Measurements from ENCODE around the gene ATP9A. TPM values are rescaled to one million over a fixed set of nuclear protein-coding genes. Genes with fewer than 3 reads are reported as not detected.

ATP9A gene
- total RNA-seq, 1 experiment from 2014 or later: 12.1 TPM

DNA sequence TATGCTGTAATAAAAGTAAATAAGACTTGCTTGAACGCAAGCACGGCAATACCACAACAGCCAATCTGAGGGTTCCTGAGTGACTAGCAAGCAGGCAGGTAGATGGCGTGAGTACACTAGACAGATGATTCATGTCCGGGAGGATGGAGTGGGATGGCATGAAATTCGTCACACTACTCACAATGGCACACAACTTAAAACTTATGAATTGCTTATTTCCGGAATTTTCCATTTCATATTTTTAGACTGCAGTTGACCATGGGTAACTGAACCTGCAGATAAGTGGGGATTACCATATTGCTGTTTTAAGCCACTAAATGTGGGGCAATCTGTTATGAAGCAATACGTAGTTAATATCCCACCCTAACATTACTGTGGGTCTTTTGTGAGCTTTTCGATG lies 132.1 kb downstream of the ATP9A start:
- H3K79me2 ChIP-seq (ENCODE audit: insufficient read depth, low read length): no peaks in the 10 kb centered on the region
- Mint-ChIP-seq H3K4me3 (no peak overlapping the region), H3K4me1 (peaks cover 6 to 7% of the 10 kb centered on the region in 2 experiments; a peak in 3 of 4 replicates), H3K27me3 (ENCODE audit: low read depth) (no peaks in the 10 kb centered on the region; the same call in 1 of the 2 replicates), H3K27ac (no peak overlapping the region), H3K9me3 (no peaks in the 10 kb centered on the region), H3K36me3 (ENCODE audit: insufficient read depth in 1 of 3, low read depth in 3 of 3) (no peaks in the 10 kb centered on the region; a peak in 2 of 7 replicates)
- no peak overlapping the region for H2AFZ ChIP-seq (ENCODE audit: low read length)
- no peak overlapping the region for H3K18ac ChIP-seq (ENCODE audit: insufficient read length, low read depth, low read length)
- H3K23me2 ChIP-seq (ENCODE audit: insufficient read length, low read depth, low read length, poor library complexity, severe bottlenecking): no peaks in the 10 kb centered on the region
- no peak overlapping the region for H2AK5ac ChIP-seq (ENCODE audit: insufficient read length, low read length)
- no peaks in the 10 kb centered on the region for H3K9me3 ChIP-seq (ENCODE audit: control insufficient read depth, low read depth, low read length)
- H3T11ph ChIP-seq (ENCODE audit: low read length): no peak overlapping the region
- no peaks in the 10 kb centered on the region for H3K79me1 ChIP-seq (ENCODE audit: insufficient read depth, low read depth, low read length, poor library complexity, severe bottlenecking)
- TF ChIP-seq, protein P1, sequence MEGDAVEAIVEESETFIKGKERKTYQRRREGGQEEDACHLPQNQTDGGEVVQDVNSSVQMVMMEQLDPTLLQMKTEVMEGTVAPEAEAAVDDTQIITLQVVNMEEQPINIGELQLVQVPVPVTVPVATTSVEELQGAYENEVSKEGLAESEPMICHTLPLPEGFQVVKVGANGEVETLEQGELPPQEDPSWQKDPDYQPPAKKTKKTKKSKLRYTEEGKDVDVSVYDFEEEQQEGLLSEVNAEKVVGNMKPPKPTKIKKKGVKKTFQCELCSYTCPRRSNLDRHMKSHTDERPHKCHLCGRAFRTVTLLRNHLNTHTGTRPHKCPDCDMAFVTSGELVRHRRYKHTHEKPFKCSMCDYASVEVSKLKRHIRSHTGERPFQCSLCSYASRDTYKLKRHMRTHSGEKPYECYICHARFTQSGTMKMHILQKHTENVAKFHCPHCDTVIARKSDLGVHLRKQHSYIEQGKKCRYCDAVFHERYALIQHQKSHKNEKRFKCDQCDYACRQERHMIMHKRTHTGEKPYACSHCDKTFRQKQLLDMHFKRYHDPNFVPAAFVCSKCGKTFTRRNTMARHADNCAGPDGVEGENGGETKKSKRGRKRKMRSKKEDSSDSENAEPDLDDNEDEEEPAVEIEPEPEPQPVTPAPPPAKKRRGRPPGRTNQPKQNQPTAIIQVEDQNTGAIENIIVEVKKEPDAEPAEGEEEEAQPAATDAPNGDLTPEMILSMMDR (conservative IDR thresholded peaks at IDR 0.05): no peak
- no peak overlapping the region for H2BK5ac ChIP-seq (ENCODE audit: insufficient read length, low read length)
- H3K27me3 ChIP-seq (ENCODE audit: insufficient read depth, low read length): no peaks in the 10 kb centered on the region
- no peak overlapping the region for H4K5ac ChIP-seq (ENCODE audit: insufficient read length, low read depth, low read length)
- H4K20me1 ChIP-seq (ENCODE audit: control insufficient read depth, insufficient read depth, insufficient read length): peaks cover 2% of the 10 kb centered on the region
- WGBS (ENCODE audit: extremely low coverage, insufficient read length, low lambda C conversion rate): no CpG with 5 or more reads among the region's 8 CpGs
- H3K56ac ChIP-seq (ENCODE audit: insufficient read length, low read depth, low read length): no peak overlapping the region
- H3K23ac ChIP-seq (ENCODE audit: insufficient read length, low read depth, low read length): no peak overlapping the region
- H3K4ac ChIP-seq (ENCODE audit: low read depth, low read length): no peak overlapping the region
- no peak overlapping the region for H2BK120ac ChIP-seq (ENCODE audit: low read depth, low read length, poor library complexity, severe bottlenecking)
- no peak overlapping the region for H3K4me2 ChIP-seq (ENCODE audit: insufficient read depth, insufficient read length, low read length)
- H3K27ac ChIP-seq (ENCODE audit: insufficient read length, low read depth, low read length): no peak overlapping the region
- no peak overlapping the region for H4K8ac ChIP-seq (replicated peaks; ENCODE audit: insufficient read length, low read depth, low read length)
- H3K4me1 ChIP-seq (ENCODE audit: insufficient read depth, low read length): no peaks in the 10 kb centered on the region
- H4K91ac ChIP-seq (ENCODE audit: insufficient read length, low read depth, low read length): no peak overlapping the region
- no peak overlapping the region for H3K14ac ChIP-seq (ENCODE audit: insufficient read depth, low read length)
- H2BK15ac ChIP-seq (ENCODE audit: low read depth, low read length): no peak overlapping the region
- H2BK20ac ChIP-seq (ENCODE audit: low read depth, low read length, poor library complexity, severe bottlenecking): no peak overlapping the region
- H3K9ac ChIP-seq (ENCODE audit: extremely low read depth, insufficient read length, low read length): no peak overlapping the region
- DNase-seq: no peak
- H2BK12ac ChIP-seq (ENCODE audit: insufficient read length, low read depth, low read length): no peak overlapping the region

All from H9 (cell line).